Epithelial cell of esophagus (primary cell): ENCODE measurements around the gene TLE3.

ENCODE experiments used
- DNase-seq: peaks from one replicate; pipeline ENCODE4 v3.0.0; 2010; ENCODE audit warnings: low read depth
- H3K4me3 ChIP-seq: 2 replicates; pipeline ENCODE4 v1.5.1; 2011; ENCODE audit warnings: mild to moderate bottlenecking, low read length, control low read depth
- CTCF ChIP-seq: IDR thresholded peaks from 2 replicates; pipeline ENCODE4 v1.5.1; 2011; ENCODE audit warnings: low read depth, mild to moderate bottlenecking, low read length, control low read depth, inconsistent platforms; ENCODE audit not compliant: insufficient read depth; ENCODE audit errors: missing control alignments

TLE3 gene

GRCh38 chr15:70035051-70035718 is 62.5 kb downstream of the TLE3 start:
- no peak for DNase-seq
- no peak for TF ChIP-seq CTCF
- no peak overlapping the region for H3K4me3 ChIP-seq

GRCh38 chr15:70034596-70034995 is 63.1 kb downstream of the TLE3 start:
- no peak for DNase-seq
- no peak for TF ChIP-seq CTCF
- no peak overlapping the region for H3K4me3 ChIP-seq

GRCh38 chr15:70034141-70034540 is 63.6 kb downstream of the TLE3 start:
- no peak for DNase-seq

GRCh38 chr15:70033529-70034140 is 64.1 kb downstream of the TLE3 start:
- DNase-seq: peak; percentile 71
- H3K4me3 ChIP-seq: no peak overlapping the region
- TF ChIP-seq CTCF: no peak

More at GRCh38 chr15:70034141-70034540, 63.6 kb downstream of the TLE3 start:
- no peak for TF ChIP-seq CTCF
- H3K4me3 ChIP-seq: no peak overlapping the region

GRCh38 chr15:70033109-70033508 is 64.6 kb downstream of the TLE3 start:
- TF ChIP-seq CTCF: no peak
- no peak overlapping the region for H3K4me3 ChIP-seq
- no peak for DNase-seq

GRCh38 chr15:70032509-70032908 is 65.2 kb downstream of the TLE3 start:
- H3K4me3 ChIP-seq: no peak overlapping the region
- no peak for DNase-seq
- TF ChIP-seq CTCF: no peak

- TF ChIP-seq CTCF: no peak
Measured at GRCh38 chr15:70031713-70032112, 66.0 kb downstream of the TLE3 start.

More at GRCh38 chr15:70031713-70032112, 66.0 kb downstream of the TLE3 start:
- H3K4me3 ChIP-seq: no peak overlapping the region
- DNase-seq: no peak
